Transverse colon (tissue), 3 donors: Measurements from ENCODE around the gene LDLRAD4.

Experiments
- POLR2A ChIP-seq: fragments of 450-650 bp; IDR thresholded peaks from one replicate; pipeline ENCODE4 v1.6.1; 2016; ENCODE audit warnings: antibody characterized with exemption, mild to moderate bottlenecking, moderate library complexity
- TF ChIP-seq, protein P1 (sequence below), 5 experiments: fragments of 200-600 bp in 3 of 5; fragments of 450-650 bp in 2 of 5; sonication (generic) in 3 of 5; IDR thresholded peaks; 1 replicate in 2 of 5; 2 replicates in 3 of 5; pipeline ENCODE4 v1.5.1; 2016 to 2017; ENCODE audit warnings: antibody characterized with exemption in 5 of 5, inconsistent platforms in 3 of 5, mild to moderate bottlenecking in 2 of 5, moderate library complexity in 1 of 5

DNA sequence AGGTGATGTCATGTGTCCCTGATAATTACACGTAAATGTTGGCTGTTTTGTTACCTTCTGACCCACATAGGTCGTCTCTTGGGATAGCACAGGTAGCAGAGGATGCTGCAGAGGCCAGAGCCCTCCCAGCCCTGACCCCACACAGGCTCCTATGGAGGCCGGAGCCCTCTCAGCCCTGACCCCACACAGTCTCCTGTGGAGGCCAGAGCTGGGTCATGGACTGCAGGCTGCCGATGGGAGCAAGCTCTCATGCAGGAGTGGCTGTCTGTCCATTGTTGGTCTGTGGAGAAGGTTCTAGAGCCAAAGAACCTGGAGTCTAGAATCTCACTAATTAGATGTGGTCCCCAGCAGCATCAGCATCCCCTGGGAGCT, 155.5 kb downstream of the LDLRAD4 start:
- TF ChIP-seq, protein P1, sequence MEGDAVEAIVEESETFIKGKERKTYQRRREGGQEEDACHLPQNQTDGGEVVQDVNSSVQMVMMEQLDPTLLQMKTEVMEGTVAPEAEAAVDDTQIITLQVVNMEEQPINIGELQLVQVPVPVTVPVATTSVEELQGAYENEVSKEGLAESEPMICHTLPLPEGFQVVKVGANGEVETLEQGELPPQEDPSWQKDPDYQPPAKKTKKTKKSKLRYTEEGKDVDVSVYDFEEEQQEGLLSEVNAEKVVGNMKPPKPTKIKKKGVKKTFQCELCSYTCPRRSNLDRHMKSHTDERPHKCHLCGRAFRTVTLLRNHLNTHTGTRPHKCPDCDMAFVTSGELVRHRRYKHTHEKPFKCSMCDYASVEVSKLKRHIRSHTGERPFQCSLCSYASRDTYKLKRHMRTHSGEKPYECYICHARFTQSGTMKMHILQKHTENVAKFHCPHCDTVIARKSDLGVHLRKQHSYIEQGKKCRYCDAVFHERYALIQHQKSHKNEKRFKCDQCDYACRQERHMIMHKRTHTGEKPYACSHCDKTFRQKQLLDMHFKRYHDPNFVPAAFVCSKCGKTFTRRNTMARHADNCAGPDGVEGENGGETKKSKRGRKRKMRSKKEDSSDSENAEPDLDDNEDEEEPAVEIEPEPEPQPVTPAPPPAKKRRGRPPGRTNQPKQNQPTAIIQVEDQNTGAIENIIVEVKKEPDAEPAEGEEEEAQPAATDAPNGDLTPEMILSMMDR (IDR thresholded peaks at IDR 0.05) = no peak
- TF ChIP-seq POLR2A = no peak
